SHP77 (cell line): Measurements from ENCODE around the gene NLRP9.
"Not testable (repeated sequence)": the region's sequence is repeated elsewhere in the genome, so short reads cannot be mapped to it uniquely, and the experiment has no call there.

Source experiments
- DNase-seq, 2 experiments: peaks; one replicate each; lab custom pipeline; 2025; lab: John Stamatoyannopoulos, UW

Gene NLRP9

GRCh38 chr19:55738302-55738701, at the start of gene NLRP9:
TSS of gene NLRP9 (minus strand) at chr19:55738402. CDS start at chr19:55738374, 28 bp downstream.
- DNase-seq: no peak

- no peak for DNase-seq
Measured at GRCh38 chr19:55781112-55781511, 42.9 kb upstream of the NLRP9 start.

GRCh38 chr19:55778331-55778730, 40.1 kb upstream of the NLRP9 start:
- no peak for DNase-seq

DNA sequence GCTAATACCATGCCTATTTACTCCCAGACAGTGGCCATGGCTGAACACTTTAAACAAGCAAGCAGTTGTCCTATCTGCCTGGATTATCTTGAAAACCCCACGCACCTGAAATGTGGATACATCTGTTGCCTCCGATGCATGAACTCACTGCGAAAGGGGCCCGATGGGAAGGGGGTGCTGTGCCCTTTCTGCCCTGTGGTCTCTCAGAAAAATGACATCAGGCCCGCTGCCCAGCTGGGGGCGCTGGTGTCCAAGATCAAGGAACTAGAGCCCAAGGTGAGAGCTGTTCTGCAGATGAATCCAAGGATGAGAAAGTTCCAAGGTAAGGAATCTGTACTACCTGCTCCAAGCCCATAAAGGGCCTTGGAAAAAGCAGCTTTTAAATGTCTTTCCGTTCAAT, 39.3 kb upstream of the NLRP9 start:
- peak in 1 of 2 experiments; percentile 19 for DNase-seq

- DNase-seq: not testable (repeated sequence)
Measured at GRCh38 chr19:55769632-55770031, 31.4 kb upstream of the NLRP9 start.

- DNase-seq: not testable (repeated sequence)
Measured at GRCh38 chr19:55768818-55769217, 30.6 kb upstream of the NLRP9 start, which contains the start of gene RFPL4AL1. TSS of gene RFPL4AL1 (plus strand) at chr19:55769118. CDS start at chr19:55771805, 2,687 bp downstream.

- no peak for DNase-seq
Measured at GRCh38 chr19:55766466-55766865, 28.3 kb upstream of the NLRP9 start.

GRCh38 chr19:55758797-55759196, 20.6 kb upstream of the NLRP9 start, which contains the start of gene RFPL4A:
TSS of gene RFPL4A (plus strand) at chr19:55759097. CDS start at chr19:55761801, 2,704 bp downstream.
- not testable (repeated sequence) for DNase-seq

GRCh38 chr19:55756808-55757207, 18.6 kb upstream of the NLRP9 start:
- not testable (repeated sequence) for DNase-seq

- DNase-seq: no peak
Measured at GRCh38 chr19:55753401-55753800, 15.2 kb upstream of the NLRP9 start.

DNA sequence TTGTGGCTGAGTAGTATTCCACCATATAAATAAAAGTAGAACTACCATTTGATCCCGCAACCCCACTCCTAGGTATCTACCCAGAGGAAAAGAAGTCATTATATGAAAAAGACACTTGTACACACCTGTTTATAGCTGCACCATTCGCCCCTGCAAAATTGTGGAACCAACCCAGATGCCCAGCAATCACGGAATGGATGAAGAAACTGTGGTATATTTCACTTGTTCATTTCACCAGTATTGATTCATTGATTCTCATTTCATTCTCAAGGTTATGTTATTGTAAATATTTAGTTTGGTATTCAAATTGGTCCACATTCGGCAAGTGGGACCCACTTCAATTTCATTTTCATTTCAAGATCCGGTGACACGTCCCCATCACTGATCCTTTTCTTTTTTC, 12.5 kb upstream of the NLRP9 start:
- DNase-seq: no peak

- not testable (repeated sequence) for DNase-seq
Measured at GRCh38 chr19:55730378-55730777, 7.8 kb downstream of the NLRP9 start.

DNA sequence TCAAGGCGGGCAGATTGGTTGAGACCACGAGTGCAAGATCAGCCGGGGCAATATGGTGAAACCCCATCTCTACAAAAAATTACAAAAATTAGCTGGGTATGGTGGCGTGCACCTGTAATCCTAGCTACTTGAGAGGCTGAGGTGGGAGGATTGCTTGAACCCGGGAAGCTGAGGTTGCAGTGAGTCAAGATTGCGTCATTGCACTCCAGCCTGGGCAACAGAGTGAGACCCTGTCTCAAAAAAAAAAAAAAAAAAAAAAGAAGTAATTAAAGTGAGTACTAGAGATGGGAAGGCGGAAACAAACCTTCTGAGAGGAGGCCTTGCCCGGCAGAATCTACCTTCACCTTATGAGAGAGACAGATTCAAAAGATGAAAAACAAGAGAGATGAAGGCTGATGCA, 14.7 kb downstream of the NLRP9 start:
- no peak for DNase-seq

DNA sequence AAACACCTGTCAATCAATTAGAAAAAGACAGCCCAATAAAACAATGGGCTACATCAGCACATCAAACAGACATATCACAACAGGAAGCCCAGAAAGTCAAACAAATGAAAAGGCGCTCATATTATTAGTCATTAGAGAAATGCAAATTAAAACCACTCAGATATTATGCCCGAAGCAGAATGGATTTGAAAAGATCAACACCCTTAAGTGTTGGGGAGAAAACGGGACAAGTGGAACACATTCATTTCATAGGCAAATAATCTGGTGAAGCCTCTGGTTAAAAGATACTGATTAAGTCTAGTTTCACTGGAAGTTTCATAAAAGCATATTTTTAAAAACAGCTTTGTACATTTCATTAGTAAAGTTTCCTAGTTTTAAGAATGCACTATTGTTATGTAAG, 17.4 kb downstream of the NLRP9 start:
- DNase-seq: no peak

- no peak for DNase-seq
Measured at GRCh38 chr19:55720214-55720746, 17.9 kb downstream of the NLRP9 start.

DNA sequence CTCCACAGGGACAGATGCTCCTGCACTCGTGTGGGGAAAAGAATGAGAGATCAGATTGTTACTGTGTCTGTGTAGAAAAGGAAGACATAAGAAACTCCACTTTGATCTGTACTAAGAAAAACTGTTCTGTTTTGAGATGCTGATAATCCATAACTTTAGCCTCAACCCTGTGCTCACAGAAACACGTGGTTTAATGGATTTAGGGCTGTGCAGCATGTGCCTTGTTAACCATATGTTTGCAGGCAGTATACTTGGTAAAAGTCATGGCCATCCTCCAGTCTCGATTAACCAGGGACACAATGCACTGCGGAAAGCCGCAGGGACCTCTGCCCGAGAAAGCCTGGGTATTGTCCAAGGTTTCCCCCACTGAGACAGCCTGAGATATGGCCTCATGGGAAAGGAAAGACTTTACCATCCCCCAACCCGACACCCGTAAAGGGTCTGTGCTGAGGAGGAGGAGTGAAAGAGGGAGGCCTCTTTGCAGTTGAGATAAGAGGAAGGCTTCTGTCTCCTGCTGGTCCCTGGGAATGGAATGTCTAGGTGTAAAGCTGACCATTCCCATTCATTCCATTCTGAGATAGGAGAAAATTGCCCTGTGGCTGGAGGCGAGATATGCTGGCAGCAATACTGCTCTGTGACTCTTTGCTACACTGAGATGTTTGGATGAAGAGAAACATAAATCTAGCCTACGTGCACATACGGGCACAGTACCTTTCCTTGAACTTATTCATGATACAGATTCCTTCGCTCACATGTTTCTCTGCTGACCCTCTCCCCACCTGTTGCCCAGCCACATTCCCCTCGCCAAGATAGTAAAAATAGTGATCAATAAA, 20.1 kb downstream of the NLRP9 start:
- not testable (repeated sequence) for DNase-seq

DNA sequence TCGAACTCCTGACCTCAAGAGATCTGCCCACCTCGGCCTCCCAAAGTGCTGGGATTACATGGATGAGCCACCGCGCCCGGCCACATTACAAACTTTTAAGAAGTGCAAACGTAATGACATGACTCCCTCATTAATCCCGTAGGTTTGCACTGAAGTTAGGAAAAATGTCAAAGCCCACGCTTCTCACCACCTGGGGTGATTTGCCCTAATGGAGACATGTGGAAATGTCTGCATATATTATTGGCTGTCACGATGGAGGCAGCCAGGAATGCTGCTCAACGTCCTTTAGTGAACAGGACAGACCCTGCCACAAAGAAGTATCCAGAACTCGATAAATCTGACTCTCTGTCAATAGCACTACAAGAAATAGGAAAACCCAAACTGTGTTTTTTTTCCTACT, 21.0 kb downstream of the NLRP9 start:
- DNase-seq: no peak

DNA sequence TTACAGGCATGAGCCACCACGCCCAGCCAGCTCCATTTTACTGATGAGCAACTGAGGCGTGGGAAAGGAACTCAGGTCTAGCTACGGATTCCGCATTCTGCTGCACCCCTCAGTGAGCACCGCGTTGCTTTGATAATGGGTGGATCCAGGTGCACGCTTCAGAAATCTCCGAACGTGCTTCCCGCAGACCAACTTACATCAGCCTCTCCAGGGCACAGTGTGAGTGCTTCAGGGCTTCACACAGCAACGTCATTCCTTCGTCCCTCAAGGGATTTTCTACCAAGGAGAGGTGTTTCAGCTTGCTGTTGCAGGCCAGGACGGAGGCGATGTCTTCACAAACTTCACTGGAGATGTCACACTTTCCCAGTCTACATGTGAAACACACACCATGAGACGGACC, 21.7 kb downstream of the NLRP9 start:
- DNase-seq: no peak

GRCh38 chr19:55712804-55713631, 25.2 kb downstream of the NLRP9 start:
- DNase-seq: no peak

DNA sequence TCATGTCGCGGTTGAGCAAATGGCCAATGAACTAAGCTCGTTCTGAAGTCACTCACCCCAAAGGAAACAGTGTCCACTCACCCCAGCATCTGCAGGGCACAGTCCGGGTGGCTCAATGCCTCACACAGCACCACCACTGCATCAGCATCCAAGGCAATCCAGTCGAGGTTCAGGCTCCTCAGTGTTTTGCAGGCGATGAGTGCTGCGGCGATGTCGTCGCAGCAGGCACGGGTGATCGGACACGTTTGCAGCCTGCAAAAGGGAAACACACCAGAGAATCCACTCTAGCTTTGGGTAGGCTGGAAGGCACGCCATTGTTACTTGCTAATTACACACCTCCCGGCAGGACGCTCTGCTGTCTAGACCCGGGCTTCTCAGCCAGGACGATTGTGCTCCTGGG, 26.5 kb downstream of the NLRP9 start:
- DNase-seq: no peak

DNA sequence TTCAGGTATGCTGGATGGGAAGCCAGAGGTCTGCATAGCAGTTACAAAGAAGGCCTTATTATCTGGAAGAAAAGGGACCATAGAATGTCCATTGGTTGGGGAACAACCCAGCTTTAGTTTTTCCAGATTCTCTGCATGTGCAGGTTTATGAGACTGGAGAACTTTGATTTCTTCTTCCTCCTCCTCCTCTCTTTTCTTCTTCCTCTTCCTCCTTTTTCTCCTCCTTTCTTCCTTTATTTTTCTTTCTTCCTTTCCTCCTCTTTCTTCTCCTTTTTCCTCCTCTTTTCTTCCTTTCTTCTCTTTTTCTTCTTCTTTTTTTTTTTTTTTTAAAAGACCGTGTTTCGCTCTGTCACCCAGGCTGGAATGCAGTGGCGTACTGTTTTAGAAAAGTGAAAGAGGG, 32.2 kb downstream of the NLRP9 start:
- DNase-seq: no peak

- DNase-seq: no peak
Measured at GRCh38 chr19:55704494-55705245, 33.5 kb downstream of the NLRP9 start.
